ENCODE measurements around the gene ATG5.

Gene ATG5

DNA sequence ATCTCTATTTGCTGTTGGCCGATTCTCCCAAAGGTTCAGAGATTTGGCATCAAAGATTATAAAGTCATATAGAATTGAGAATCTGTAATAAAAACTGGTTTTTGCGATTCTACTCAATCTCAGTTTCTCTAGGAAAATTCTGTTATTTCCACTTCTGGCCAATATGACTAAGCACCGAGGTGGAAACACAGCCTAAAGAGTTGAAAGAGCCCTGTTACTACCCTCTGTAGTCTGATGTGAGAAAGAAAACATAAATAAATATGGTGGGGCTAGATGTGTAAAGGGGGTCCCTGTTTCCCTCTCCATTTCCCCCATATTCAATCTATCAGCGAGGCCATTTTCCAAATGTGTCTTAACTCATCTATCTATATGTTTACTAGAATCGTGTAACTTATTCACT is 156.0 kb downstream of the ATG5 start:
- Histone ChIP-seq H3K36me3 (ENCODE audit: control insufficient read depth, insufficient read depth, low read length) (no peaks in the 10 kb centered on the region), H3K9ac (ENCODE audit: low read length) (no peak overlapping the region), H2AK5ac (ENCODE audit: low read length) (no peak overlapping the region), H3K23ac (ENCODE audit: low read length) (no peak overlapping the region), H3K4me2 (ENCODE audit: low read length) (no peak overlapping the region), H3K56ac (ENCODE audit: low read length) (no peak overlapping the region), H3K79me2 (ENCODE audit: control insufficient read depth, insufficient read depth, low read length) (no peaks in the 10 kb centered on the region), H4K5ac (ENCODE audit: low read length) (no peak overlapping the region), H2BK15ac (replicated peaks; ENCODE audit: low read depth) (no peak overlapping the region), H3K4me3 (ENCODE audit: low read length) (no peak overlapping the region), H2BK120ac (ENCODE audit: low read depth, low read length) (no peak overlapping the region), H3K27me3 (ENCODE audit: insufficient read depth, low read length, poor library complexity) (no peaks in the 10 kb centered on the region), H2BK5ac (ENCODE audit: low read length) (no peak overlapping the region), H3K27ac (ENCODE audit: low read depth, low read length) (no peak overlapping the region), H3K4me1 (ENCODE audit: control insufficient read depth, low read depth, low read length) (no peaks in the 10 kb centered on the region), H3K79me1 (ENCODE audit: low read length) (no peaks in the 10 kb centered on the region), H4K8ac (ENCODE audit: low read depth, low read length) (no peak overlapping the region), H3K4ac (ENCODE audit: low read depth, low read length) (no peak overlapping the region), H3K18ac (ENCODE audit: low read length) (no peak overlapping the region)
- no CpG with 5 or more reads among the region's 5 CpGs for WGBS (ENCODE audit: extremely low coverage, insufficient coverage, low lambda C conversion rate)
- DNase-seq, result no peak

- Histone ChIP-seq H4K8ac (ENCODE audit: low read depth, low read length) (no peak overlapping the region), H4K5ac (ENCODE audit: low read length) (no peak overlapping the region), H3K79me2 (ENCODE audit: control insufficient read depth, insufficient read depth, low read length) (no peaks in the 10 kb centered on the region), H2BK15ac (replicated peaks; ENCODE audit: low read depth) (no peak overlapping the region), H2AK5ac (ENCODE audit: low read length) (no peak overlapping the region), H3K36me3 (ENCODE audit: control insufficient read depth, insufficient read depth, low read length) (no peaks in the 10 kb centered on the region), H3K9ac (ENCODE audit: low read length) (no peak overlapping the region), H2BK5ac (ENCODE audit: low read length) (no peak overlapping the region), H3K79me1 (ENCODE audit: low read length) (no peaks in the 10 kb centered on the region), H3K4ac (ENCODE audit: low read depth, low read length) (no peak overlapping the region), H3K23ac (ENCODE audit: low read length) (no peak overlapping the region), H3K56ac (ENCODE audit: low read length) (no peak overlapping the region), H3K4me2 (ENCODE audit: low read length) (no peak overlapping the region), H3K27ac (ENCODE audit: low read depth, low read length) (no peak overlapping the region), H3K4me1 (ENCODE audit: control insufficient read depth, low read depth, low read length) (peaks cover 6% of the 10 kb centered on the region), H2BK120ac (ENCODE audit: low read depth, low read length) (no peak overlapping the region), H3K4me3 (ENCODE audit: low read length) (no peak overlapping the region), H3K27me3 (ENCODE audit: insufficient read depth, low read length, poor library complexity) (no peaks in the 10 kb centered on the region), H3K18ac (ENCODE audit: low read length) (no peak overlapping the region)
- WGBS (ENCODE audit: extremely low coverage, insufficient coverage, low lambda C conversion rate), result no CpG with 5 or more reads among the region's 15 CpGs
- DNase-seq, result no peak
These were observed 157.3 kb downstream of the ATG5 start for GRCh38 chr6:106168097-106168888.

- peaks cover 7% of the 10 kb centered on the region for H3K4me1 ChIP-seq (ENCODE audit: control insufficient read depth, low read depth, low read length)
- no peaks in the 10 kb centered on the region for H3K79me2 ChIP-seq (ENCODE audit: control insufficient read depth, insufficient read depth, low read length)
- H3K4ac ChIP-seq (ENCODE audit: low read depth, low read length), result no peak overlapping the region
- no peak overlapping the region for H2BK15ac ChIP-seq (replicated peaks; ENCODE audit: low read depth)
- H4K5ac ChIP-seq (ENCODE audit: low read length), result no peak overlapping the region
- H2BK120ac ChIP-seq (ENCODE audit: low read depth, low read length), result no peak overlapping the region
- no peak overlapping the region for H3K23ac ChIP-seq (ENCODE audit: low read length)
- H3K27ac ChIP-seq (ENCODE audit: low read depth, low read length), result no peak overlapping the region
- H3K4me3 ChIP-seq (ENCODE audit: low read length), result no peak overlapping the region
- no peaks in the 10 kb centered on the region for H3K79me1 ChIP-seq (ENCODE audit: low read length)
- H2BK5ac ChIP-seq (ENCODE audit: low read length), result no peak overlapping the region
- no peak overlapping the region for H3K18ac ChIP-seq (ENCODE audit: low read length)
- no peak overlapping the region for H3K4me2 ChIP-seq (ENCODE audit: low read length)
- no peak overlapping the region for H3K9ac ChIP-seq (ENCODE audit: low read length)
- H4K8ac ChIP-seq (ENCODE audit: low read depth, low read length), result no peak overlapping the region
- H3K36me3 ChIP-seq (ENCODE audit: control insufficient read depth, insufficient read depth, low read length), result no peaks in the 10 kb centered on the region
- DNase-seq, result no peak
- H3K56ac ChIP-seq (ENCODE audit: low read length), result no peak overlapping the region
- WGBS (ENCODE audit: extremely low coverage, insufficient coverage, low lambda C conversion rate), result no CpG with 5 or more reads among the region's 6 CpGs
- no peaks in the 10 kb centered on the region for H3K27me3 ChIP-seq (ENCODE audit: insufficient read depth, low read length, poor library complexity)
- H2AK5ac ChIP-seq (ENCODE audit: low read length), result no peak overlapping the region
These were observed 158.3 kb downstream of the ATG5 start for GRCh38 chr6:106167096-106167814.

DNA sequence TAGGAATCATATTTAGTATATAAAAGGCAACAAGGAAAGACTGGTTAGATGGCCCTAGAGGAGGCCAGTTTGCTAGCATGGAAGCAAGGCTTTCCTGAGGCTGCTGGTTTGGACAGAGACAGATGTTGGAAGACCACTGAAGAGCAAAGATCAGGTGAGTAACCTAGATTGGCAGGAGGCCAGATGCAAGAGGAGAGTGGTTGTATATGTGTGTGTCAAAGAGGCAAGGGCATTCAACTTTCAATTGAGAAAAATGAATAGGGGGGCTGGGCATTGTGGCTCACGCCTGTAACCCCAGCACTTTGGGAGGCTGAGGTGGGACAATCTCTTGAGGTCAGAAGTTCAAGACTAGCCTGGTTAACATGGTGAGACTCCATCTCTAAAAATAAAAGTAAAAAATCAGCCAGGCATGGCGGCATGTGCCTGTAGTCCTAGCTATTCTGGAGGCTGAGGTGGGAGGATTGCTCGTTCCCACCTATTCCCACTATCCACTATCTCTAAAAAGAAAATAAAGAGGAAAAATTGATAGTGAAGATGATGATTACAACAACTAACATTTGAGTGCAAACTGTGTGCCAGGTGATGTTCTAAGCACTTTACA is 159.6 kb downstream of the ATG5 start:
- H3K27ac ChIP-seq (ENCODE audit: low read depth, low read length), result no peak overlapping the region
- H3K27me3 ChIP-seq (ENCODE audit: insufficient read depth, low read length, poor library complexity), result no peaks in the 10 kb centered on the region
- H3K79me2 ChIP-seq (ENCODE audit: control insufficient read depth, insufficient read depth, low read length), result no peaks in the 10 kb centered on the region
- H4K5ac ChIP-seq (ENCODE audit: low read length), result no peak overlapping the region
- no peak overlapping the region for H2BK120ac ChIP-seq (ENCODE audit: low read depth, low read length)
- no peak overlapping the region for H2AK5ac ChIP-seq (ENCODE audit: low read length)
- H3K4me2 ChIP-seq (ENCODE audit: low read length), result no peak overlapping the region
- H3K18ac ChIP-seq (ENCODE audit: low read length), result no peak overlapping the region
- no peak for DNase-seq
- peaks cover 7% of the 10 kb centered on the region for H3K4me1 ChIP-seq (ENCODE audit: control insufficient read depth, low read depth, low read length)
- H3K23ac ChIP-seq (ENCODE audit: low read length), result no peak overlapping the region
- H2BK15ac ChIP-seq (replicated peaks; ENCODE audit: low read depth), result no peak overlapping the region
- H3K9ac ChIP-seq (ENCODE audit: low read length), result no peak overlapping the region
- WGBS (ENCODE audit: extremely low coverage, insufficient coverage, low lambda C conversion rate), result no CpG with 5 or more reads among the region's 3 CpGs
- no peak overlapping the region for H3K4ac ChIP-seq (ENCODE audit: low read depth, low read length)
- no peak overlapping the region for H2BK5ac ChIP-seq (ENCODE audit: low read length)
- H3K79me1 ChIP-seq (ENCODE audit: low read length), result no peaks in the 10 kb centered on the region
- H3K56ac ChIP-seq (ENCODE audit: low read length), result no peak overlapping the region
- no peak overlapping the region for H3K4me3 ChIP-seq (ENCODE audit: low read length)
- no peak overlapping the region for H4K8ac ChIP-seq (ENCODE audit: low read depth, low read length)
- no peaks in the 10 kb centered on the region for H3K36me3 ChIP-seq (ENCODE audit: control insufficient read depth, insufficient read depth, low read length)

GRCh38 chr6:106163966-106164877 is 161.3 kb downstream of the ATG5 start:
- H3K27ac ChIP-seq (ENCODE audit: low read depth, low read length), result no peak overlapping the region
- H3K4me3 ChIP-seq (ENCODE audit: low read length), result no peak overlapping the region
- no peak overlapping the region for H2AK5ac ChIP-seq (ENCODE audit: low read length)
- H3K18ac ChIP-seq (ENCODE audit: low read length), result no peak overlapping the region
- no peak overlapping the region for H2BK120ac ChIP-seq (ENCODE audit: low read depth, low read length)
- no peak overlapping the region for H3K9ac ChIP-seq (ENCODE audit: low read length)
- no peak overlapping the region for H4K8ac ChIP-seq (ENCODE audit: low read depth, low read length)
- no peak overlapping the region for H3K4ac ChIP-seq (ENCODE audit: low read depth, low read length)
- no peaks in the 10 kb centered on the region for H3K79me1 ChIP-seq (ENCODE audit: low read length)
- H2BK5ac ChIP-seq (ENCODE audit: low read length), result no peak overlapping the region
- H3K4me1 ChIP-seq (ENCODE audit: control insufficient read depth, low read depth, low read length), result peaks cover 7% of the 10 kb centered on the region
- H3K56ac ChIP-seq (ENCODE audit: low read length), result peak overlapping the region; percentile 0
- no peak overlapping the region for H3K4me2 ChIP-seq (ENCODE audit: low read length)
- no peak for DNase-seq
- H3K79me2 ChIP-seq (ENCODE audit: control insufficient read depth, insufficient read depth, low read length), result no peaks in the 10 kb centered on the region
- no peak overlapping the region for H4K5ac ChIP-seq (ENCODE audit: low read length)
- H2BK15ac ChIP-seq (replicated peaks; ENCODE audit: low read depth), result no peak overlapping the region
- WGBS (ENCODE audit: extremely low coverage, insufficient coverage, low lambda C conversion rate), result no CpG with 5 or more reads among the region's 17 CpGs
- H3K23ac ChIP-seq (ENCODE audit: low read length), result no peak overlapping the region
- no peaks in the 10 kb centered on the region for H3K27me3 ChIP-seq (ENCODE audit: insufficient read depth, low read length, poor library complexity)
- H3K36me3 ChIP-seq (ENCODE audit: control insufficient read depth, insufficient read depth, low read length), result no peaks in the 10 kb centered on the region
